ENCODE results near the gene CALN1. TPM values are rescaled to one million over a fixed set of nuclear protein-coding genes. Genes with fewer than 3 reads are reported as not detected.
"Not testable (repeated sequence)": the region's sequence is repeated elsewhere in the genome, so short reads cannot be mapped to it uniquely, and the experiment has no call there.

Gene CALN1
- total RNA-seq, 1 donor from 2014 or later: 0.17 TPM

DNA sequence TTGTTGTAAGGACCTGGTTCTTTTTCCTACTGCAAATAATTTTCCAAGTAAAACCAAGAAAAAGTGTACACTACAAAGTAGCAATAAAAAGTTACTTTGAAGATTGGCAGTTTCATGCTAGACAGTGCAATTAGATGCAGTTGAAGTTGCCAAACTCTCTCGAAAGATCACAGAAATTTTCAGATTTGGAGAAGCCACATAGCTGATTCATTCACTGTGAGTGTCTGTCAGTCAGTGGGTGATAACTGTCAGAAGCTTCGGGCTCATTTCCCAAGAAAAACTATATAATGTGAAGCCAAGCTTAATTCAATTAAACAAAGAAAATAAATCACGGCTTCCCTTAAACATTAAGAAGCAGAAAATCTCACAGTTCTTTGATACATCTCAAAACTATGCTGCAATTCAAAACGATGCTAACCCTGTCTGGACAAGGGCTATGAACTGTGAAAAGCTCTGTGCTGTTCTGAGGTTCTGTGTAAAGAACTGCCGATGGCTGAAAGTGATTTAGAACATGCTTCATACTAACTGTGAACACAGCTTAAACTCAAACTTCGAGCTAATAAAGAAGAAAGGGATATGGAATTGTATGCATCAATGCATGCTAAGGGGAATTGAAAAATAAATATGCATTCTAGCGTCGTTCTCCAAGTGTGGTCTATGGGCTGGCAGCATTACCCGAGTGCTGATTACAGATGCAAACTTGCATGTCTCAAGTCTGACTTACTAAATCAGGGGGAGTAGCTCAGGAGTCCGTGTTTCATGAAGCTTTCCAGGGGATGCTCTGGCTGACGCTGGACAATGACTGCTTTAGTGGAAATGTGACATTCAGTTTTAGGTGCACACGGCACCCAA lies 557.4 kb downstream of the CALN1 start:
- no peak for DNase-seq

DNA sequence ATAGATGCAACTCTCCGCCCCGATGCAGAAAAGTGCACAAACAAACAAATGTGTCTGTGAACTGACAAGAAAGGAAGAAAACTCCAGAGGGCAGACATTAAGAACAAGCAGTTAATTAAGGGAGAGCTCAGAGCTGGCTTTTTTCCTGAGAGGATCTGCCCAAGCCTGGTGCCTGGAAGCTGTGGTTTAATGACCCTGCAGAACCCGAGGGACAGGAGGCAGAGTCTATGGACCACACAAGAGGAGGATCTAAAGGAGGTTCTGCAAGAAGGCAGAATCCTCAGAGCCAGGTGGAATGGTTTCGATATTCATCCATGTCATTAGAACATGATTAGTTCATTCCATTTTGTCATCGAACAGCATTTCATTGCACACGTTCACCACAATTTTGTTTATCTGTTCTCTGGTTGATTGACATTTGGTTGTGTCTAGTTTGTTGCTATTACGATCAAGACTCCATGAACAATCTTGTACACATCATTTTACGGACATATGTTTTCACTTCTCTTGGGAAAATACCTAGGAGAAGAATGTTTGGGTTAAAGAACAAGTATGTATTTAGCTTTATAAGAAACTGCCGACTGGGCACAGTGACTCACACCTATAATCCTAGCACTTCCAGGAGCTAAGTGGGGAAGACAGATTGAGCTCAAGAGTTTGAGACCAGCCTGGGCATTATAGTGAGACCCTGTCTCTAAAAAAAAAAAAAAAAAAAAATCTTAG lies 560.2 kb downstream of the CALN1 start:
- DNase-seq: no peak

DNA sequence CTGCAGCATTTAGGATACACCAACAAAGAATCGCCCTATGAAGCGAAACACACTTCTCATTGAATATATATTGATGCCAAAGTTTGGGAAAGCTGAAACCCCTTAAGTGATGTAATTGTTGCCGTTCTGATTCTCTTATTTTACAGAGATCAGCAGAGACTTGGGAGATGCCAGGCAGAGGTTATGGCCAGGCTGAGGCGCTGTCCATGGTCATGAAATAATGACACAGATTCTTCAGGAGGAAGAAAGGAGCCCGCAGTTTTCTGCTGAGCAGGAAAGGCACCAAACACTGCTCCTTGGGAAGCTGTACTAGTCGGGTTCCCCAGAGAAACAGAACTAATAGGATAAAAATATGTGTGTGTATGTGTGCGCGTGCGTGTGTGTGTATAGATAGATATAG lies 566.0 kb downstream of the CALN1 start:
- no peak for DNase-seq

DNA sequence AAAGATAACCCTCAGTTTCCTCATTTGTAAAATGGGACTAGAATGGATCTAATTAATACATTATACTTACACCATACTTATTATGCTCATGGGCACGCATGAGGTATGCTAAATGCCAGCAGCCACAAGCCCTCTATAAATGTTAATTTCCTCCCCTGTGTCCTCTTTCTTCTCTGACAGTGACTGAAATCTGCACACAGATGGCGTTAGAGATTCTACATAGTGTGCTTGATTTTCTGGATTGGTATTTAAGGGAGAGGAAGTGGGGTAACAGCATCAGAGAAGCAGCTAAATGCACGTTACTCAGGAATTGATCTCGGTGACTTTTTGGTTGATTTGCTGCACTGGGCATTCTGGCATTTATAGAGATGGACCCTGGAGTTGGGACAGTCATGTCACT lies 568.5 kb downstream of the CALN1 start:
- DNase-seq: no peak

DNA sequence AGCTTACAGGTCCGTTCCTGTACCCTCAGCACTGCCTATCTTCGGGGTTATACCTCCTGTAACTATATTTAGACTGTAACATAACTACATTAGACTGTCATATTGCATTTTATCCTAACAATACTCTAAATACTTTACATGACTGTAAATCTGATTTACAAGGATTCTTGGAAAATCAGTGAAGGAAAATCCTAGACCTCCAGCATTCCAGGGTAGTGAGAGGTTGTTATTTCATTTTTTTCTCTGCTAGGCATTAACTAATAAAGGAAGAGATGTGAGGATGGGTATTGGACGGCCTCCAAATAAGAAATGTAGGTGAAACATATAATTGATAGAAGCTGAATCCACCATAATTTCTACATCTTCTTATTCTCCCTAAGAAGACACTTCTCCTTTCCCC lies 569.4 kb downstream of the CALN1 start:
- DNase-seq: no peak

DNA sequence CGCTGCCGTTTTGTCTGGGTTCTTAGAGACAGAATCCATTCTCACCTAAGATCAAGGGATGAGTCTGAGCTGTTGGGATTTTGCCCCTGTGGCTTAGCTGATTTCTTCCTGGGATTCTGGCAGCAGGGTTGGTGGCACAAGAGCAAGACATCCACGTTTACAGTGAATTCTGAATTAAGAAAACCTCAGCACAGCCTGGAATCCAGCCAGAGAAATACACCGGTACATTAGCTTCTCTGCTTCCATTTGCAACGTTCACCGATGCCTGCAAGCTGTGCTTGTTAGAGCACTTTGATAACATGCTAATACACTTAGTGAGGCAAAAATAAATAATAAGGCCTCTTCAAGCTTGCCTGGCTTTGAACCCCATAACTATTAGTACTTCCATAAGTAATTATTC lies 569.8 kb downstream of the CALN1 start:
- DNase-seq: no peak

DNA sequence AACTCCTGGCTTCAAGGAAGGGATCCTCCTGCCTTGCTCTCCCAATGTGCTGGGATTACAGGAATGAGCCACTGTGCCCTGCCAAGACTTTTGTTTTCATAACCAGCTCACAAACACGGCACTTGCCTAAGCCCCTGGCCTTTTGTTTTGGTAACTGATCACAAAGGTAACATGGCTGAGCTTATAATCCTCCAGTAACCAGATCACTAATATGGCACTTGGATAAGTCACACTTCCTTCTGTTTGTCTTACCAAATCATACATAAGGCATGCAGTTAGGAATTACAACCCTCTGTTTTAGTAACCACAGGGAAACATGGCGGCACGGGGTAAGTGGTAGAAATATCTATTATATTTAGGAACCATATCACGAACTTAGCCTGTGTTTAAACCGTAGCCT lies 577.1 kb downstream of the CALN1 start:
- DNase-seq: no peak

DNA sequence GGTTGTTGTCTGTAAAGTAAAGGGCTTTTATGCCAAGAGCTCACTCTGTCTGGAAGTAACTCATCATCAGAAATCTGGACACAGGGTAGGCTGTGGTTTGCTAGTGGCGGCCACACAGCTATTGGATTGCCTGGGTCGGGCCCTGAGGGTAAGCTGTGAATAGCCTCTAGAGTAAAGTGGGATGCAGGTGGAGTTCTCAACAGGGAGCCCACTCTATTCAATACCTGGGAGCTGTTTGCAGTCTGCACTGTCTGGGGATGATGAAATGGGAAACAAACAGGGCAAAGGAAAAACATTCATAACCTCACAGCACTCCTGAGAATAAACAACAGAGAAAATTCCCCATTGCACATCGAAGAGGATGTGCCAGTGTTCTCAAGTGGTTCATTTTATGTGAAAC lies 582.6 kb downstream of the CALN1 start:
- DNase-seq: no peak

DNA sequence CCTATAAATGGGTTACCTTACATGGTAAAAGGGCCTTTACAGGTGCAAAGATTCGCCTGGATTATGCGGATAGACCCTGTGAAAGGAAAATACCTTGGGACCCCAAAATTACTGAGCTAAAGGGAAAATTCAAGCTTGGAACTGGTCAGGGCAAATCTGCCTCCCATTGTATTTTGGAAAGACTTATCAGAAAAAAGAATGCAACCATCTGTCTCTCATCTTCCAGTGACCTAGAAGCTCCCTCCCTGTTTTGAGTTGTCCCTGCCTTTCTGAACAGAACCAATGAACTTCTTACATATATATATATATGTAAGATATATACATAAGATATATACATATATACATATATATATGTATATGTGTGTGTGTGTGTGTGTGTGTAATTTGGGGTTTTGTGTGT lies 583.8 kb downstream of the CALN1 start:
- no peak for DNase-seq

DNA sequence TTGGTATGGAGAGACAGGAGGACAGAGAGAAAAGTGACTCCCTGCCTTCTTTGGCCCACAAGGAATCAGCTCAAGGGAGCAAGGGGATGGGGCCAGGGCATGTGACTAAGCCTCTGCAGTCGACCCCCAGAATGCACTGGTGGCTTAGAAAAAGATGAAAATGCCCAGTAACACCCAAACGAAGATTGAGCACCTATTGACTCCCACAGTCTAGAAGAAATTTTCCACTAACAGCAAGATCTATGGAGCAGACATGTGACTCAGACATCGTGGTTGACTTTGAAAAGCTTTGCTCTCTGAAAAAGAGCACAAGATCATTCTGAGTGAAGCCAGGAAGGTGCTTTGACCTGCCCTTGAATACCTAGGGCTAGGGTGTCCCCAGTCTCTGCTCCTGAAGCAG lies 586.0 kb downstream of the CALN1 start:
- no peak for DNase-seq

DNA sequence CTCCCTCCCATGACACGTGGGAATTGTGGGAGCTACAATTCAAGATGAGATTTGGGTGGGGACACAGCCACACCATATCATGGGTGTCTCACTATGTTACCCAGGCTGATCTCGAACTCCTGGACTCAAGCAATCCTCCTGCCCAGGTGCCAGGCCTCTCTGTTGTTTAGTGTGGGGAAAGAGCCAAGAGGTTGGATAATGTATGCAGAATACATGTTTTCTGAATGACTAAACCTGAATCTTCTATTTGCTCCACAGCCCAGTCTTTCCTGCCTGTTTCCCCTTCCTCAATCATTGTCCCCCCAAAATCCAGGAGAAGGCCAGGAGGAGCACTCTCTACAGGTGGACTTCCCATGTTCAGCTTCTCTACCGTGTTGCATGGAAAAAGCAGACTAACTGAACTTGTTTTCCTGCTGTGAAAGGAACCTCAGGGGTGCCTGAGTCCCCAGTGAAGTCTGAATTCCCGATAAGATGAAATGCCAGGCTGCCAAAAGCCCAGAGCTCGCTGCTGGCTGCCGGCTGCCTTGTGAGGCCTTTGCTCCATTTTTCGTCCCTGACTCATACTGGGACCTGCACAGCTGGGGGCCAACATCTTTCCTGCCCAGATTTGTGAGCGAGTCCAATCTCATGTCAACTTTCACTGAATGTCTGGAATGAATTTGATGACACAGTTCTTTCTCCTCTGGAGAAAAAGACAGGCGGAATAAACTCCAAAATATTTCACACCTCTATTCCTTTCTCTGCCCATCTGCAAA lies 588.0 kb downstream of the CALN1 start:
- DNase-seq: no peak

DNA sequence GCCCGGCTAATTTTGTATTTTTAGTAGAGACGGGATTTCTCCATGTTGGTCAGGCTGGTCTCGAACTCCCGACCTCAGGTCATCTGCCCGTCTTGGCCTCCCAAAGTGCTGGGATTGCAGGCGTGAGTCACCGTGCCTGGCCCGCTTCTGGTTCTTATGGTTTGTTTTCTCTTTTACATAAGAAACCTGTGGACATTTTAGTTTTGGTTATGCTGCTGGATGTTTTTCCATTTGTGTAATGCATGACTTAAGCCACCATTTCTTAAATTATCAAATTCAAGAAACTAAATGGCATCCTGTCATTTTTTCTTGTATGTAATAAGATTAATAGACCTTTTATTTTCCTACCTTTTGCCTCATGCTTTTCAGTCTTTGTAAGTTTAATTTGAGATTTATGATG lies 589.7 kb downstream of the CALN1 start:
- not testable (repeated sequence) for DNase-seq

DNA sequence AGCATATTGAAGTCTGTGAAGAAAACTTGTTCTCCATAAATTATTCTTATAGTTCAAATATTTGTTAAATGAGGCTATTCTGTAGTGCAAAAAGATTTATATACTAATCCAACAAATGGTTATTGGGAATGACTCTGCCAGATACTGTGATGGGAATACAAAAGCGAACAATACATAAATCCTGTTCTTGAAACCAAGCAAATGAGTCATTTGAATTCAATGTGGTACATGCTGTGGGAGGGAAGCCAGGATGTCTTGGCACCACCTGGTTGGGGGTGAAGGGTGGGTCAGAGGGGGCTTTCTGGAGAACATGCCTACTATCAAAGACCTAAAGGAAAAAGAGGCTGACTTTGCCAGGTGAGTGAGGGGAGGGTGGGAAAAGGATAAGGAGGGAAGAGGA lies 594.2 kb downstream of the CALN1 start:
- no peak for DNase-seq

DNA sequence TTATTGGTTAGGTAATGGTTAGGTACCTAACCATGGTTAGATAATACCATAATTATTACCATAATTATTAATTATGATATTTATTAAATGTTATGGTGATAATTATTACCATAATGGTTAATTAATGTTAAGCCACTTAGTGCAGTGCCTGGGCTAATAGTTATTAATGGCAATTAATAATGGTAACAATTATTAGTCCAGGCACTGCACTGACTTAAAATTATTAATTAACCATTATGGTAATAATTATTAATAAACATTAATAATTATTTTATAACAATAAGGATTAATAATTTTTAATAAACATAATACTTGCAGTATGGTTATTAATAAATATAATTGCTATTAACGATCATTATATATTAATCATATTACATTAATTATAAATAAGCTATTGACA lies 604.0 kb downstream of the CALN1 start:
- DNase-seq: no peak

DNA sequence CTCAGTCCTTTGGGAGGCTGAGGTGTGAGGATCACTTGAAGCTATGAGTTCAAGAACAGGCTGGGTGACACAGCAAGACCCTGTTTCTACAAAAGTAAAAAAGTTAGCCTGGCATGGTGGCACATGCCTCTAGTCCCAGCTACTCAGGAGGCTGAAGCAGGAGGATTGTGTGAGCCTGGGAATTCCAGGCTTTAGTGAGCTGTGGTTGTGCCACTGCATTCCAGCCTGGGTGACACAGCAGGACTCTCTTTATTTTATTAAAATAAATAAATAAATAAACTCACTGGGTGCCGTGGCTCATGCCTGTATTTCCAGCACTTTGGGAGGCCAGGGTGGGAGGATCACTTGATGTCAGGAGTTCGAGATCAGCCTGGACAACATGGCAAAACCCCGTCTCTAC lies 607.9 kb downstream of the CALN1 start:
- no peak for DNase-seq

DNA sequence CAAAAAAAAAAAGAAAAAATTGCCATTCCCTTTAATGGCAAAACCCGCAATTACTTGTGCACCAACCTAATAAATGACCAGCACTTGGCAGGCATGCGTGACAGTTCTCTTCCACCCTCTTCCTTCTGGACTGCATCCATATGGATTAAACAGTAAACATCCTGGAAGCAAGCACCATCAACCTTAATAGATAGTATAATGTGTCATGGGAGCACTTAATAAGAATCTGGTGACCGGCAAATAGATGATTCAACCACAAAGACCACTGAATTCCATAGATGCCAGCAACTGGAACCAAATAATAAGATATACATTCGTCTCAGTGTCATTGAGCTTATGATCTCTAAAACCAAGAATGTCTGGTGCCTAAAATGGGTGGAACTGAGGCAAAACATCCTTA lies 610.2 kb downstream of the CALN1 start:
- DNase-seq: no peak

DNA sequence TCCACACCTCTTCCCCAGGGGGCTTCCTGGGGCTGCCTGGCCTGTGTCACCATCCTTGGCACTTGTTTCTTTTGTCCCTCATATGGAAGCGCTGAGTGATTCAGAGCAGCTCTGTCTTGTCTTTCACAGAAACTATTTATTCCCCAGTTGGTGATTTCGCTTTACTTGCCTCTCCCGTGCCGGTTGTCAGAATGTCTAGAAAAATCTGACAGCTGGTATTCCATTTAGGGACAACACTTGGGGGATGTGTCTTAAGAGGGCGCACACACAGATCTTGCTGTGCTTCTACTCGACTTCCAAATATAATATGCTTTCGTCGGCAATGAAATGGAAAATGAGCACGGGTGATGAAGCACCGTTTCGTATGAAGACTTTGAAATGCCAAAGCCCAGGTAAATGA lies 611.8 kb downstream of the CALN1 start:
- no peak for DNase-seq

DNA sequence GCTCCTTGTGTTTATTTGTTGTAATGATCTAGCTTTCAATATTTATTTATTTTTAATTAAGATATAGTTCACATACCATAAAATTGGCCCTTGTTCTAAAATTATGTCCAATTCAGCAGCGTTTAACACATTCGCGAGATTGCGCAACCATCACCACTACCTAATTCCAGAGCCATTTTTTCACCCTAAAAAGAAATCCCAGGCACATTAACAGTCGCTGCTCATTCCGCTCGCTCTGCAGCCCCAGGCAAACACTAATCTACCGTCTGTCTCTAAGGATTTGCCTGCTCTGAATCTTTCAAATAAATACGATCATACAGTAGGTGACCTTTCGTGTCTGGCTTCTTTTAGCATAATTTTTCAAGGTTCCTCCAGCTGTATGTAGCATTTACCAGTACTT lies 616.7 kb downstream of the CALN1 start:
- no peak for DNase-seq

DNA sequence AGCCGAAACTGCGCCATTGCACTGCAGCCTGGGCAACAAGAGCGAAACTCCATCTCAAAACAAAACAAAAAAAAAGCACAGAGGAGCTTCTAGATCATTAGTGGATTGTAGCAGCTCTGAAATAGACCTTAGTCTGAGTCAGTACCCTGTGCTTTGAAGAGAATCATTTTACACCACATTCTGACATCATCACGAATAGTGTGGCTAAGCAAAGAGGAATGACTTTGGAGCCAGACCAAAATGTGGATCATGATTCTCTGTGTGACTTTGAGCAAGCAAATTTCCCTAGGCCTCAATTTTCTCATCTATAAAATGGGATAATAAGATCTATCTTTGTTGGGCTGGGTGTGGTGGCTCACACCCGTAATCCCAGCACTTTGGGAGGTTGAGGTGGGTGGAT lies 618.9 kb downstream of the CALN1 start:
- DNase-seq: no peak

DNA sequence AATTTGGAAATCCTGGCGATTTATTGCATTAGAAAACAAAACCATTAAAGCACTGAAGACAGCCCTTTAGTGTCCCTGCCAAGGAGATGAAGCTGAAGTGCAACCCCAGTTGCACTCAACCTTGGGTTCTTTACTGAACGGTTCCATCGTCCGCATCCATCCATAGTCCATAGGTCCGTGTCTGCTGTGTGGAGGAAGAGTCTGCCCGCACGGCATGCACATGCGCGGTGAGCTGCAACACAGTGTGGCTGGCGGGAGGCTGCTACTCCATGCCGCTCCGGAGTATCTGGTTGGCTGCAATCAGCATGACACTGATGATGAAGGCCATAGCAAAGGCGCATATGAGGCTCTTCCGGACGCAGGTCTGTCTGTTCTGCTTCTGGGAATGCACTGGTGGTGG lies 624.6 kb downstream of the CALN1 start:
- DNase-seq: peak; percentile 3

DNA sequence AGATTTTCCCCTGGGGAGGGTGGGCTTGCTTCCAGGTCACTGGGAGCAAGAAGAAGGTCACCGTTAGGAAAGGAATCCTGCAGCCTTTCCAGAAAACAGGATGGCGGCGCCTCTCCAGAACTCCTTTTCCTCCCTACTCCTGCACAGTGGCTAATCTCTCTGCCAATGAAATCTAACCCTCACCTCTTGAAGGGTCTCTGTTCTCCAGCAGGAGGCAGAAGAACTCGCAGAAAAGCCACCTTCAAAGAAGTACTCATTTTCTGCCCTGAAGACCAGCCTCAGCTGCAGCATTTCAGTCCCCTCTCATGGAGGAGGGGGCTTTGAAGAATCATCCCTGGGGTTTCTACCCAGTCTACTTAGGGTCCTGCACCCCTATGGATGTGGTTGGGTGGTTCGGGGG lies 626.9 kb downstream of the CALN1 start:
- DNase-seq: no peak

DNA sequence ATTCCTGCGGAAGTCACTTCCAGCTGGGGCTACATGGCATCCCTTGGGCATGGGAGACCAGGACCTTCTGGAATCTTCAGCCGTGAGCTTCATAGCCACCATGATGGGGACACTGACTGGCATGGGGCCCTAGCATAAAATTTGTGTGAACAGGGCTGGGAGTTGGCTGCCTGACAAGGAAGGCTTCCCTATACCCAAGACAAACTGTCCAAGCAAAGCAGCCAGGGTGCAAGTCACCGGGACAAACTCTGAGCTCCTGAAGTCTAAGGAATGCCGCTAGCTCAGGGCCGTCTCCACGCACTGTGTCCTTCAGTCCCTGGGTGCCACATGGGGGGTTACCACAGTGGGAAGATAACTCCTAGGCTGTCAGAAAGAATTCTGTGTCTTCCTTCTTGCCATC lies 627.4 kb downstream of the CALN1 start:
- DNase-seq: no peak

DNA sequence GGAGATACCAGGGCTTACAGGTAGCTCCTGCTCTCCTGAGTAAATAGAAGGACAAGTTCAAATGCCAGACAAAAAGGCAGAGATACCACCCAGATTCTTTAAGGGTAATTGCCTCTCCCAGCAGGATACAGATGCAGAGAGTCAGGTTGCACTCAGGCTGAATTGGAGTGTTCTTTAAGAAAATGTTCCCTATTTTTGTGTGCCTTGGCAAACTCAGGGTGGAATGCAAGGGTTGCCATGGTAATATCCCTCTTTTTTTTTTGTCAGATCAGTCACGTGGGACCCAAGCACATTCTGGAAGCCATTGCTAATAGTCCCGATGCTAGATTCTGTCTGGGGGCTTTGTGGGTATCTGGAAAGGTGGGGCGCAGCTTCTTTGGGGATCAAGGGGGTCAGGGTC lies 628.0 kb downstream of the CALN1 start:
- DNase-seq: no peak

DNA sequence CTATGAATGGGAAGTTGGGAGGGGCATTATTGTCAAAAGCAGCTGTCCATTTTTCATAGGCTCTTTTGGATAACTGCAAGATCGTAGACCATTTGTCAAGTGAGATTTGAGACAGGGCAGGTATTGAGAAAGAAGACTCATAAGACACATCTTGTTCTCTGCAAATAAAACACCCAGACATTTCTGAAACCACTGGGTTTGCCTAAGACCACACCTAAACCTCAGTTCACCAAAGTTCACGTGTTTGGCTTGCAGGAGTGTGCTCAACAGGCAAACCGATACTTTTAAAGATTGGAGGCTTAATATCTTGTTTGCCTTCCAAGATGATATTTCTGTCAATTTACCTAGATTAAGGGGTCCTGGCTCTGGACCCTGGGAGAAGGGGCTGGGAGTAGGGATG lies 628.4 kb downstream of the CALN1 start:
- no peak for DNase-seq

All from dermis blood vessel endothelial cell (primary cell).